HFF-Myc (cell line): ENCODE results near the gene NAT9.

Experiments
- DNase-seq: peaks from one replicate; pipeline ENCODE4 v3.0.0-alpha.2; 2011; ENCODE audit warnings: low read depth; ENCODE audit errors: extremely low read depth
- H3K4me3 ChIP-seq: replicated peaks from 2 replicates; pipeline ENCODE4 v1.5.1; 2011; ENCODE audit warnings: low read depth, mild to moderate bottlenecking, control low read depth, low read length
- CTCF ChIP-seq: IDR thresholded peaks from 2 replicates; pipeline ENCODE4 v1.5.1; 2012; ENCODE audit warnings: mild to moderate bottlenecking, low read depth, low read length, control low read depth; ENCODE audit errors: missing control alignments

The NAT9 gene

GRCh38 chr17:74790161-74791058 lies 14.3 kb upstream of the NAT9 start:
- no peak for DNase-seq
- no peak overlapping the region for H3K4me3 ChIP-seq
- TF ChIP-seq CTCF: no peak

- H3K4me3 ChIP-seq: no peak overlapping the region
- TF ChIP-seq CTCF: no peak
- DNase-seq: no peak
Measured at GRCh38 chr17:74786431-74787055, 10.4 kb upstream of the NAT9 start.

GRCh38 chr17:74785981-74786360 lies 9.8 kb upstream of the NAT9 start:
- TF ChIP-seq CTCF: no peak
- DNase-seq: no peak
- H3K4me3 ChIP-seq: no peak overlapping the region

- DNase-seq: no peak
- no peak overlapping the region for H3K4me3 ChIP-seq
- TF ChIP-seq CTCF: no peak
Measured at GRCh38 chr17:74785096-74785980, 9.2 kb upstream of the NAT9 start.

- no peak overlapping the region for H3K4me3 ChIP-seq
- DNase-seq: no peak
- no peak for TF ChIP-seq CTCF
Measured at GRCh38 chr17:74784125-74784810, 8.1 kb upstream of the NAT9 start.

GRCh38 chr17:74782571-74782970 lies 6.4 kb upstream of the NAT9 start:
- no peak for TF ChIP-seq CTCF
- no peak overlapping the region for H3K4me3 ChIP-seq
- no peak for DNase-seq
